A673 (cell line): ENCODE data around the gene TIAM1. TPM values are rescaled to one million over a fixed set of nuclear protein-coding genes. Genes with fewer than 3 reads are reported as not detected.

ENCODE experiments used
- BruUV-seq: library from RNA; stranded (reverse); fragments of 400-500 nt; replicated peaks from 2 replicates; lab custom pipeline; 2021; lab: Mats Ljungman, UMichigan
- CTCF ChIA-PET: fragments of 300-600 bp; sonication (Branson Sonifier 250); formaldehyde crosslinking; loops from one replicate; lab custom pipeline; 2022; ENCODE audit warnings: antibody characterized with exemption; lab: Charles Lee
- POLR2A ChIA-PET: fragments of 300-600 bp; sonication (Branson Sonifier 250); formaldehyde crosslinking; loops from one replicate; lab custom pipeline; 2022; ENCODE audit warnings: antibody characterized with exemption; ENCODE audit not compliant: low non-redundant PET; lab: Charles Lee
- DNase-seq: peaks from one replicate; pipeline ENCODE4 v3.0.0-alpha.2; 2015; ENCODE audit warnings: low spot score
- H3K27ac ChIP-seq: fragments of 200-600 bp; sonication (generic); 2 replicates; pipeline ENCODE4 v1.5.1; 2016; ENCODE audit warnings: mixed run types, low read depth, mild to moderate bottlenecking, mixed read lengths, antibody characterized with exemption, low read length; ENCODE audit not compliant: poor library complexity, severe bottlenecking
- H3K27me3 ChIP-seq: fragments of 200-600 bp; sonication (generic); replicated peaks from 2 replicates; pipeline ENCODE4 v1.6.1; 2017; ENCODE audit warnings: mixed run types, low read depth, mild to moderate bottlenecking, mixed read lengths, antibody characterized with exemption, low read length; ENCODE audit not compliant: insufficient read depth, poor library complexity
- H3K36me3 ChIP-seq: fragments of 200-600 bp; sonication (generic); 2 replicates; pipeline ENCODE4 v1.6.1; 2016; ENCODE audit warnings: mixed run types, mild to moderate bottlenecking, mixed read lengths, antibody characterized with exemption, low read length; ENCODE audit not compliant: insufficient read depth, poor library complexity, severe bottlenecking
- H3K4me1 ChIP-seq: fragments of 200-600 bp; sonication (generic); 2 replicates; pipeline ENCODE4 v1.6.1; 2017; ENCODE audit warnings: mixed run types, mild to moderate bottlenecking, mixed read lengths, antibody characterized with exemption, low read length; ENCODE audit not compliant: insufficient read depth, poor library complexity, severe bottlenecking
- H3K4me3 ChIP-seq: fragments of 200-600 bp; sonication (generic); 2 replicates; pipeline ENCODE4 v1.5.1; 2016; ENCODE audit warnings: low read depth, mixed run types, mild to moderate bottlenecking, mixed read lengths, low read length; ENCODE audit not compliant: poor library complexity, severe bottlenecking
- H3K9me3 ChIP-seq: fragments of 200-600 bp; sonication (generic); 2 replicates; pipeline ENCODE4 v1.6.1; 2016; ENCODE audit warnings: mixed run types, low read depth, mild to moderate bottlenecking, mixed read lengths, antibody characterized with exemption, low read length; ENCODE audit not compliant: poor library complexity, severe bottlenecking
- CTCF ChIP-seq: fragments of 300-800, 200-600 bp; sonication (generic); conservative IDR thresholded peaks from 2 replicates; pipeline ENCODE4 v1.5.1; 2017; ENCODE audit warnings: low read depth, mild to moderate bottlenecking, antibody characterized with exemption, low read length, moderate library complexity, mixed read lengths
- EZH2 ChIP-seq: fragments of 200-600 bp; sonication (generic); IDR thresholded peaks from 2 replicates; pipeline ENCODE4 v1.6.1; 2017; ENCODE audit warnings: borderline replicate concordance, low read depth, mild to moderate bottlenecking, mixed read lengths, antibody characterized with exemption, low read length; ENCODE audit not compliant: poor library complexity, severe bottlenecking
- intact Hi-C: fragments of 100-400 bp; cut with micrococcal nuclease; formaldehyde crosslinking; loops from one replicate; pipeline ENCODE4 v1.10.0; 2022; ENCODE audit not compliant: unreplicated experiment
- total RNA-seq: library from RNA; stranded (reverse); gene quantifications from 2 replicates; pipeline ENCODE4 v1.2.3, GENCODE V29; 2021

TIAM1 gene
- total RNA-seq, 1 experiment from 2014 or later = 9.6 TPM

- H3K4me1 ChIP-seq = no peaks in the 10 kb centered on the region
- POLR2A ChIA-PET = no interaction called here
- no peak overlapping the region for H3K27ac ChIP-seq
- no peak for DNase-seq
- TF ChIP-seq EZH2 (no peak), CTCF (no peak)
- intact Hi-C loops = no loop called here
- no peaks in the 10 kb centered on the region for H3K9me3 ChIP-seq
- no peaks in the 10 kb centered on the region for H3K27me3 ChIP-seq
- H3K4me3 ChIP-seq = no peak overlapping the region
- BruUV-seq = no TSS peak
- H3K36me3 ChIP-seq = no peaks in the 10 kb centered on the region
- CTCF ChIA-PET = no interaction called here
Measured at GRCh38 chr21:31205412-31205811, 138.6 kb downstream of the TIAM1 start.

GRCh38 chr21:31204801-31205200, 139.3 kb downstream of the TIAM1 start:
- ChIA-PET POLR2A (no interaction called here), CTCF (no interaction called here)
- intact Hi-C loops = no loop called here

GRCh38 chr21:31203431-31204054, 140.5 kb downstream of the TIAM1 start:
- H3K4me1 ChIP-seq = no peaks in the 10 kb centered on the region
- no peaks in the 10 kb centered on the region for H3K27me3 ChIP-seq
- BruUV-seq = no TSS peak
- ChIA-PET CTCF (no interaction called here), POLR2A (no interaction called here)
- H3K4me3 ChIP-seq = no peak overlapping the region
- no peak for DNase-seq
- H3K36me3 ChIP-seq = no peaks in the 10 kb centered on the region
- H3K9me3 ChIP-seq = no peaks in the 10 kb centered on the region
- no peak for TF ChIP-seq EZH2
- TF ChIP-seq CTCF = no peak
- intact Hi-C loops = no loop called here
- H3K27ac ChIP-seq = no peak overlapping the region

More at GRCh38 chr21:31204801-31205200, 139.3 kb downstream of the TIAM1 start:
- no peak overlapping the region for H3K27ac ChIP-seq
- DNase-seq = no peak
- H3K27me3 ChIP-seq = no peaks in the 10 kb centered on the region
- TF ChIP-seq EZH2 = no peak
- TF ChIP-seq CTCF = no peak
- H3K36me3 ChIP-seq = no peaks in the 10 kb centered on the region
- no peaks in the 10 kb centered on the region for H3K9me3 ChIP-seq
- no peaks in the 10 kb centered on the region for H3K4me1 ChIP-seq
- no peak overlapping the region for H3K4me3 ChIP-seq
- no TSS peak for BruUV-seq
